OCI-LY3 (cell line): ENCODE data around the gene RNASE4.

ENCODE experiments used
- H2AFZ ChIP-seq: fragments of 200-600, 300-600 bp; shearing (Covaris generic); 2 replicates; pipeline ENCODE4 v1.6.0; 2014; ENCODE audit warnings: antibody characterized with exemption, low read depth, low read length
- H3K27ac ChIP-seq: fragments of 200-600, 300-600 bp; sonication (generic); 2 replicates; pipeline ENCODE4 v1.5.1; 2014; ENCODE audit warnings: mild to moderate bottlenecking, low read length, moderate library complexity, mixed read lengths
- H3K27me3 ChIP-seq: fragments of 200-600, 300-600 bp; sonication (generic); 2 replicates; pipeline ENCODE4 v1.6.1; 2014; ENCODE audit warnings: low read depth, low read length, mixed read lengths
- H3K36me3 ChIP-seq: fragments of 200-600, 300-600 bp; sonication (generic); replicated peaks from 2 replicates; pipeline ENCODE3; 2014; ENCODE audit warnings: low read depth, low read length, mixed read lengths
- H3K4me1 ChIP-seq: fragments of 300-600, 200-600 bp; sonication (generic); 2 replicates; pipeline ENCODE4 v1.6.1; 2014; ENCODE audit warnings: low read length, mixed read lengths
- H3K4me2 ChIP-seq: fragments of 200-600, 300-600 bp; sonication (generic); 2 replicates; pipeline ENCODE4 v1.6.1; 2014; ENCODE audit warnings: low read length, mixed read lengths
- H3K4me3 ChIP-seq: fragments of 300-600, 200-600 bp; sonication (generic); 2 replicates; pipeline ENCODE4 v1.5.1; 2014; ENCODE audit warnings: antibody characterized with exemption, mild to moderate bottlenecking, low read length, moderate library complexity
- H3K79me2 ChIP-seq: fragments of 300-600, 200-600 bp; shearing (Covaris generic); 2 replicates; pipeline ENCODE4 v1.6.1; 2014; ENCODE audit warnings: mild to moderate bottlenecking, low read length, mixed read lengths
- H3K9ac ChIP-seq: fragments of 300-600, 200-600 bp; shearing (Covaris generic); 2 replicates; pipeline ENCODE4 v1.6.0; 2014; ENCODE audit warnings: mild to moderate bottlenecking, low read length, moderate library complexity
- H3K9me3 ChIP-seq: fragments of 200-600, 300-600 bp; shearing (Covaris generic); 2 replicates; pipeline ENCODE4 v1.6.1; 2014; ENCODE audit warnings: low read length, mixed read lengths; ENCODE audit not compliant: insufficient read depth
- H4K20me1 ChIP-seq: fragments of 200-600, 300-600 bp; sonication (generic); 2 replicates; pipeline ENCODE4 v1.6.1; 2016; ENCODE audit warnings: low read length, mixed read lengths; ENCODE audit not compliant: insufficient read depth
- CTCF ChIP-seq: fragments of 200-600, 300-600 bp; sonication (generic); IDR thresholded peaks from 2 replicates; pipeline ENCODE4 v1.5.1; 2014; ENCODE audit warnings: antibody characterized with exemption, low read length, low read depth
- EZH2phosphoT487 ChIP-seq: fragments of 200-600 bp; shearing (Covaris generic); IDR thresholded peaks from 2 replicates; pipeline ENCODE4 v1.6.1; 2018; ENCODE audit warnings: antibody characterized with exemption, mixed run types, low read depth

Gene RNASE4

GRCh38 chr14:20656274-20656673 lies 28.1 kb upstream of the RNASE4 start:
- Histone ChIP-seq H3K9ac (no peak overlapping the region), H3K4me3 (no peak overlapping the region), H4K20me1 (no peaks in the 10 kb centered on the region), H3K79me2 (no peaks in the 10 kb centered on the region), H2AFZ (no peak overlapping the region), H3K9me3 (no peaks in the 10 kb centered on the region), H3K4me2 (no peak overlapping the region), H3K4me1 (no peaks in the 10 kb centered on the region), H3K27me3 (no peaks in the 10 kb centered on the region), H3K36me3 (no peaks in the 10 kb centered on the region), H3K27ac (no peak overlapping the region)
- TF ChIP-seq EZH2phosphoT487: no peak
- TF ChIP-seq CTCF: no peak

GRCh38 chr14:20657216-20658211 lies 26.8 kb upstream of the RNASE4 start:
- Histone ChIP-seq H3K9me3 (no peaks in the 10 kb centered on the region), H3K27ac (no peak overlapping the region), H3K4me3 (no peak overlapping the region), H3K79me2 (no peaks in the 10 kb centered on the region), H3K27me3 (no peaks in the 10 kb centered on the region), H3K4me2 (no peak overlapping the region), H4K20me1 (no peaks in the 10 kb centered on the region), H3K9ac (no peak overlapping the region), H2AFZ (no peak overlapping the region), H3K4me1 (no peaks in the 10 kb centered on the region), H3K36me3 (no peaks in the 10 kb centered on the region)
- TF ChIP-seq EZH2phosphoT487 (no peak), CTCF (peak; percentile 8; the same call in 1 of the 2 replicates)

- no peaks in the 10 kb centered on the region for H3K4me1 ChIP-seq
- no peak overlapping the region for H3K4me2 ChIP-seq
- TF ChIP-seq EZH2phosphoT487: no peak
- TF ChIP-seq CTCF: no peak
- no peak overlapping the region for H3K4me3 ChIP-seq
- H3K9me3 ChIP-seq: no peaks in the 10 kb centered on the region
- no peaks in the 10 kb centered on the region for H3K27me3 ChIP-seq
- H3K79me2 ChIP-seq: no peaks in the 10 kb centered on the region
- H3K9ac ChIP-seq: no peak overlapping the region
- no peaks in the 10 kb centered on the region for H3K36me3 ChIP-seq
- no peaks in the 10 kb centered on the region for H4K20me1 ChIP-seq
- no peak overlapping the region for H3K27ac ChIP-seq
- H2AFZ ChIP-seq: no peak overlapping the region
These were observed 26.1 kb upstream of the RNASE4 start for GRCh38 chr14:20658246-20658645.

- Histone ChIP-seq H3K9ac (no peak overlapping the region), H3K27me3 (no peaks in the 10 kb centered on the region), H3K36me3 (no peaks in the 10 kb centered on the region), H4K20me1 (no peaks in the 10 kb centered on the region; the same call in 1 of the 2 replicates), H3K9me3 (no peaks in the 10 kb centered on the region), H3K27ac (no peak overlapping the region), H3K4me1 (no peaks in the 10 kb centered on the region), H3K79me2 (no peaks in the 10 kb centered on the region), H2AFZ (no peak overlapping the region), H3K4me3 (no peak overlapping the region), H3K4me2 (no peak overlapping the region)
- TF ChIP-seq CTCF (no peak), EZH2phosphoT487 (no peak)
These were observed 25.0 kb upstream of the RNASE4 start for GRCh38 chr14:20659336-20659735.
